CMK (cell line): ENCODE measurements around the gene EPB41L4A.

Experiments
- DNase-seq: peaks from one replicate; pipeline ENCODE4 v3.0.0-alpha.2; 2010; ENCODE audit warnings: low read depth

The EPB41L4A gene

DNA sequence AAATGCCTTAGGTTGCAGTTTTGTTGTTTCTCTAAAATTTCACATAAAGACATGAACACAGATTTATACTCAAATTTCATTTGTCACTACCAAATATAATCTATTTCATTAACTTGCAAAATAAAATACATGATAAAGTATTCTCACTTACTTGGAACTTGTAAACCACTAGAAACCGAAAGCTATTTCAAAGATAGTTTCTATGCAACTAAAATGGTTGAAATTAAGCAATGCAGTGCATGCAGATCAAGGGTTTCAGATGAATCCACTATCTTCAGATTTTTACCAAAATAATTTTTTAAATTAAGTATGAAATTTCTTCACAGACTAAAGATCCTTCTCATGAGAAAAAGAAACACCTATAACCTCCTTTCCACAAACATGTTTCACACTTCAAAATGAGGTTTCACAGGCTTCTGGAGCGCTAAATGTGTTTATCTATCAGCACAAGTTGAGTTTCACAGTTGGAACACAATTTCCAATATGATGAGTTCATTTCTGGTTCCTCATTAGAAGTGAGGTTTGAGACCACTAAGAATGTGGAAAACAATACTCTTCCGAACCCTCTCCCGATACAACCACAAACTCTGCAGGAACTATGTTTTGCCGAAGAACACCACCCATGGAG lies 63.9 kb downstream of the EPB41L4A start:
- DNase-seq: no peak

DNA sequence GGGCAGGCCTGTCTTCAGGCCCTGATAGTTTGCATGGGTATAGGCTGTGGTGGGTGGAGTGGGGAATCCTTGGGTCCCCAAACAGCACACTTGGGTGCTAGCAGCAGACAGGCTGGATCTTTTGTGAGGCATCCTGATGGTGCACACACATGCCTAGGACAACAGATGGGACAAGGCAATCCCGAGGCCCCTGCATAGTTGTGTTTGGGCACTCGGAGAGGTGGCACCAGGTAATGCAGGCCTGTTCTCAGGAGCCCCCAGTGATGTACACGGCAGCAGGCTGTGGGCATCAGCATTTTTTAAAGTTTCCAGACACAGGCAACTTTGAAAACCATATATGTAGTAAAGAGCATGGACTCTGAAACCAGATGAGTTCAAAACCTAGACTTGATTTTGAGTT lies 65.4 kb downstream of the EPB41L4A start:
- DNase-seq: no peak

DNA sequence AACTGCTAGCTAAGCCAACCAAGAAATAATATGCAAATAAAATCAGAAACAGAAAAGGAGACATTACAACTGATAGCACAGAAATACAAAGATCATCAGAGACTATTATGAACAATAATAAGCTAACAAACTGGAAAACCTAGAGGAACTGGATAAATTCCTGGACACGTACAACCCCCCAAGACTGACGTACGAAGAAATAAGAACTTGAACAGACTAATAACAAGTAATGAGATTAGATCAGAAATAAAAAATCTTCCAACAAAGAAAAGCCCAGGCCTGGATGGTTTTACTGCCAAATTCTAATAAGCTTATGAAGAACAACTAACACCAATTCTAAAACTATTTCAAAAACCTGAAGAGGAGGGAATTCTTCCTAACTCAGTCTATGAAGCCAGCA lies 67.9 kb downstream of the EPB41L4A start:
- DNase-seq: no peak

DNA sequence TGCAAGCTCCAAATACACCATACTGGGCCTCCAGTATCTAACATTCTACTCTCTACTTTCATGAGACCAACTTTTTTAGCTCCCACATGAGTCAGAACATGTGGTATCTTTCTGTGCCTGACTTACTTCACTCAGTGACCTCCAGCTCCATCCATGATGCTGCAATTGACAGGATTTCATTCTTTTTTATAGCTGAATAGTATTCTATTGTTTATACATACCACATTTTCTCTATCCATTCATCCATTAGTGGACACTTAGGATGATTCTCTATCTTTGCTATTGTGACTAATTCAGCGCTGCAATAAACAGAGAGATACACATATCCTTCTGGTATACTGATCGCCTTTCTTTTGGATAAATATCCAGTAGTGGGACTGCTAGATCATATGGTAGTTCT lies 68.5 kb downstream of the EPB41L4A start:
- DNase-seq: no peak

DNA sequence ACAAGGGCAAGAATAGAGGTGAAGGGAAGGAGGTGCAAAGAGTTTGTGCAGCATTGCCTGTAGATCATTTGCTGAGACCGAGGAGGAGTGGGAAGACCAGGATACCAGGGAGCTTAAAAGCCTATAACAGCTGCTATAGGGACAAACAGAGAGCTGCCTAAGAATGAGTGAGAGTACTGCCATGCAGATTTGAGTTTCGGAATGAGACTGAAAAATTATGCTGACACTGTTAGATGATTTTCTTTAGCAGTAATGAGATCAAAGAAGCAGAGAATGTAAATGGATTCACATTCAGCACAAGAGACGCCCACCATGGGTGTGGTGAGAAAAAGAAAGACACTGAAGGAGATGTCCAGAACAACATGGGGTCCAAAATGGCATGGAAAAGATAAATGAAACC lies 69.7 kb downstream of the EPB41L4A start:
- DNase-seq: no peak

- DNase-seq: no peak
These were observed 70.2 kb downstream of the EPB41L4A start for GRCh38 chr5:112348915-112349314.

- DNase-seq: no peak
These were observed 70.7 kb downstream of the EPB41L4A start for GRCh38 chr5:112348387-112348786.

DNA sequence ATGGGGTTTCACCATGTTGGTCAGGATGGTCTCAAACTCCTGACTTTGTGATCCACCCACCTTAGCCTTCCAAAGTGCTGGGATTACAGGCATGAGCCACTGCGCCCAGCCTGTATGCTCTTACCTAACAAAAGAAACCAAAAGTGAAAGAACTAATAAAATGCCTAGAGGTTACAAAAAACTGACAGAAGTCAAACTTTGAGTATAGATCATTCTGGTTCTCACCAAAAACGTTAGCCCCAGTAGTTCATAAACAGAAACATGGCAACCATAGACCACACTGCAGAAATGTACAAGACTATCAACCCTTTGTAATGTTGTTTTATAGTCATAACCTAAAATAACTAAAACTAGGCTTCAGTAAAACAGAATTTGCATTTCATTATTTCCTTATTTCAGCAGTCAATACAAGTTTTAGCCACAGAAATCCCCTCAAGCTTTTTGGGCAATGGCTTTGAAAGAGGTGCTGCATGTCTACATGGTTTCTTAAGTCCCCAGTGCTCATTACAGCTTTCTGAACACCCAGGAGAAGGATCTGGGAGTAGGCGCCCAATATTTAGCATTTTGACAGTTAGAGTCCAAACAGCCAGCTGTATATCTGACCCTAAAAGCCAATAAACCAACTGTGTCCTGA lies 72.5 kb downstream of the EPB41L4A start:
- no peak for DNase-seq

GRCh38 chr5:112344540-112344939 lies 74.5 kb downstream of the EPB41L4A start:
- no peak for DNase-seq

DNA sequence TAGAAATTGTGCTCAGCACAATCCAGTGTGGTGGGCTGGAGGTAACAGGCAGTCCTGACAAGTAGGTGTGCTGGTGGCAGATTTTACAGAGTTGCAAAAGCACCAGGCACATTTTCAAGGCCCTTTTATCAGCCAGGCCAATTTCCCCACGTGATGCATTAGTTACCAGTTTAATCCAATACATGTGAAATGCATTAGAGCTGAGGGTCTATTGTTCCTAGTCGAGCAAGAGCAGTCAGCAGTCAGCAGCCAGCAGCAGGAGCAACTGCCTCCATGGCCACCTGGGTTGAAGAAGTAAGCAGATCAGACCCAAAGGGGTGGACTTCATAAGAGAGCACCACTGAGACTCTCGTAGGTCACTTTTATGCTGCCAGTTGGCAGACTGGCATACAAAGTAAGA lies 76.7 kb downstream of the EPB41L4A start:
- DNase-seq: no peak

GRCh38 chr5:112339761-112340160 lies 79.3 kb downstream of the EPB41L4A start:
- no peak for DNase-seq

DNA sequence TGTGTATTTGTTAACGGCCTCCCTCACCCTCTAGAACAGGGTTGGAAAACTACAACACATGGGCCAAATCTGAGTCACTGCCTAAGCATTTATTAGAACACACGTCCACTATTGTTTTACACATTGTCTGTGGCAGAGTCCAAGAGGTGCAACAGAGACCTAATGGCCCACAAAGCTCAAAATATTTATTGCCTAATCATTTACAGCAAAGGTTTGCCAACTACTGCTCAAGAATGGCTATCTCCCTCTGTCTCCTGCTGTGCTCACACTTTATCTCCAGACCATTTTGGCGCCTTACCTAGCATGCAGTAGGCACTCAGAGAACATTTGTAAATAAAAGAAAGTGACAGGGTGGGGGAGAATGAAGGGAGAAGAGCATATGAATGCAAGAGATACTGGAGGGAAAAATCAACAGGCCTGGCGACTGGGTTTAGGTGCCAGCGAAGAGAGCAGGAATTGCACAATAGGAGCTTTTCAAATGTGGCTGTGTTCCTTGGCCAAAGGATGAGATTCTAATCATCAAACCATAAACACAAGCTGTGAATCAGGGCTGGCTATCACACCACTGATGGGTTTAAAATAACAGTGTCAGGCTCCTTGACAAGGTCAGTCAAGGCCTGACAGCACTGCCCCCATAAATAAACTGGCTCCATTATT lies 80.3 kb downstream of the EPB41L4A start:
- DNase-seq: no peak

- no peak for DNase-seq
These were observed 85.7 kb downstream of the EPB41L4A start for GRCh38 chr5:112333331-112333781.

DNA sequence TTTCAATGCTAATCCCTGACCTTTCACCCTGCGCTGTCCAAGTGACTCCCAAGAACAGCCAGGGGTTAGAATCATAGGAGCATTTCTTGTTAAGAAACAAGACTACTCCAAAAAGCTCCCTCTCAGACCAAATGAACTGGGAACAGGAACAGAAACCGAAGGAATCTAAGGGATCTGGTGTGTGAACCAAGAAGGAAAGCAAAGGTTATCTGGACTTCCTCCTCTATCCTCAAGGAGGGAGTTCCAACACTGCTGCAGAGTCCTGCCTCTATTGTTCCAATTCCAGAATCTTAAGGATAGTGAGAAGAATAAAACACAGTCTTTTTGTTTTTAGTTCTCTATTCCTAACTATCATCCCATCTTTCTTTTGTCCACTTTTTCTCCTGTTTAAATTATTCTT lies 87.2 kb downstream of the EPB41L4A start:
- DNase-seq: no peak

DNA sequence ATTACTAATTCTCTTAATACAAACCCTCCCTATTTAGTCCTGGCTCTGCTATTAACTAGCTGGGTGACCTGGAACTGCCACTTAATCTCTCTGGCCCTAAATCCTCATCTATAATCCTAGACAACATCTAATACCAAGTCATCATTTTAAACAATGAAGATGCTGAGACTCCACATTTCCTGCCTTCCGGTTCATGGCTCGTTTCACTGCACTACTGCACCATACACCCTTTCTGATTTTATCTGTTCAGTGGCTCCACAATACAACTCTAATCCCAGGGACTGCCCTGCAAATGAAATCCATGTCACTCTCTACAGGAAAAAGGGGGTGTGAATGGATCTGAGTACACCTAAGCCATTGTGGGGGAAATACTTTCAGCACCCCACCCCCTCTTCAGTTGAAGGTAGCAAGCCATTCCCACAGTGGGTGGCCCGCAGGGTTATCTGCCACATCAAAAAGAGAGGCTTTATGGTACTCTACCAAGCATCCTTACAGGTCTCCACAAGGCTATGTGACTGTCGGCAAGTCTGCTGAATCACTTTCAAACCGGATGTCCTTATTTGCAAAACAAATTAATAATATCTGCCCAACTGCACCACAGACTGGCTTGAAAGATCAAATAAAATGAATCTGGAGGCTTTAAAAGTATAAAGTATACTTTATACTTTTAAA lies 89.5 kb downstream of the EPB41L4A start:
- no peak for DNase-seq

DNA sequence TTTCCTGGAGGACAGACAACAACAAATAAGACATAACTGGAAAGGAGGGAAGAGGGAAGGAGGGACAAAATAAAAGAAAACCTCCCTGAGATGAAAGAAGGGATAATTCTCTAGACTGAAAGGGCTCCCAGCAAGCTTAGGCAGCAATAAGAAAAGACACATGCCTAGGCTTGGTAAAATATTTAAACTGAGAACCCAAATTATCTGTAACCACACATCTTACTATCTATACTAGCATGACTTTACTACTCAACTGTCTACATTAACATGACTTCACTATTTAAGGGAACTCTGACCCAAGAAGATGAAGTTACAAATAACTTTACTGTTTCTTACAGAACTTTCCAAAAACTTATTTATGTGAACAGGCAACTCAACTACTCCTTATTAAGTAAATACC lies 95.9 kb downstream of the EPB41L4A start:
- no peak for DNase-seq

GRCh38 chr5:112320408-112320807 lies 98.7 kb downstream of the EPB41L4A start:
- no peak for DNase-seq

GRCh38 chr5:112318346-112318745 lies 100.7 kb downstream of the EPB41L4A start:
- no peak for DNase-seq

DNA sequence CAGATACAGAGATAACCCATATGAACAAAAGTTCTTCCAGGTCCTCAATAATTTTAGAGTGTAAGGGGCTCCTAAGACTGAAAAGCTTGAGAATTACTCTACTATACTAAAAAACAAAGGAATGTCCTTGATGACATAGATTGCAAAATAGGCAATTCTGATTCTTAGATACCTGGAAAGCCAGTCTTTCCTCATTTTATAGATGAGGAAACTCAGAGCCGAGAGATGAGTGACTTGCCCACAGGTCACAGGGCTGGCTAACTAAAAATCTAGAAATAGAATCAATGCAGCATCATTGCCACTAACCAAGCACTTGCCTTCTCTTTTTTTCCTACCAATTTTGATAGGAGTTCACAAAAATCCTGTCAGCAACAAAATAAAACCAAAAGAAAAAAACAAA lies 101.2 kb downstream of the EPB41L4A start:
- DNase-seq: no peak

DNA sequence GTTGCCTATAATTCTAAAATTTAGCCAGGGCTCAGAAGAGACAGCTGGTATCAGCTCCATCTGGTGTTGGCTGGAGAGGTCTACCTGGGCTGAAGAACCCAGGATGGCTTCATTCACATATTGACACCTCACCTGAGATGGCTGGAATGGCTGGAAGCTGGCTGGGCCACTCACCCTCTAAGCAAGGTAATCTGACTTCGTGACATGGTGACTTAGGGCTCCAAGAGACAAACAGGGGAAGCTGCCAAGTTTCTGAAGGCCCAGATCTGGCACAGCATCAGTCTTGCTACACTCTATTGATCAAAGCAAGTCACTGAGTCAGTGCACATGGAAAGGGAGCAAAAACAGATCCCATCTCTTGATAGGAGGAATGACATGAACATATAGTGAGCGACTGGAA lies 102.3 kb downstream of the EPB41L4A start:
- no peak for DNase-seq

DNA sequence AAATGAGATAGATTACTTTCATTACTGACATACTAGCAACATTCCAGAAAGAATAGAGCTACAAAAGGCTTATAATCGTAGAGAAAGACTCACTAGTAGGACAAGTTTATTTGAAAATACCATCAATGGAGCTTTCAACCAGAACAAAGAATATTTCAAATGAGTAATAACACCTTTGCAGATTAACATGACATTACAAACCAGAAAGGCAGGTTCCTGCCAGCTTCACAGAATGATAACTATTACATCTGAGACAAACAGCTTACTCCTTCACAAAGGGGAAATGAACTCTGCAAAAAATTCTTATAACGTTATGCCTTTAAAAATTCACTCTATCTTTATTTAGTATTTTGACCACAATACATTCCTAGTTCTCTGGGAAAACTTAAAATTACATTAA lies 103.1 kb downstream of the EPB41L4A start:
- no peak for DNase-seq

GRCh38 chr5:112312295-112313275 lies 106.5 kb downstream of the EPB41L4A start:
- no peak for DNase-seq
